ENCODE results near the gene LIM2. TPM values are rescaled to one million over a fixed set of nuclear protein-coding genes. Genes with fewer than 3 reads are reported as not detected.
A peak's percentile ranks its signal among the peaks of the same experiment; 100 is the strongest.

LIM2 gene
- total and polyA plus RNA-seq, 9 of the 15 experiments (the other 6 are each of a cell fraction or from before 2014, with no cell fraction given), result 0.07 to 0.45 (median 0.18) TPM; not detected in 4

DNA sequence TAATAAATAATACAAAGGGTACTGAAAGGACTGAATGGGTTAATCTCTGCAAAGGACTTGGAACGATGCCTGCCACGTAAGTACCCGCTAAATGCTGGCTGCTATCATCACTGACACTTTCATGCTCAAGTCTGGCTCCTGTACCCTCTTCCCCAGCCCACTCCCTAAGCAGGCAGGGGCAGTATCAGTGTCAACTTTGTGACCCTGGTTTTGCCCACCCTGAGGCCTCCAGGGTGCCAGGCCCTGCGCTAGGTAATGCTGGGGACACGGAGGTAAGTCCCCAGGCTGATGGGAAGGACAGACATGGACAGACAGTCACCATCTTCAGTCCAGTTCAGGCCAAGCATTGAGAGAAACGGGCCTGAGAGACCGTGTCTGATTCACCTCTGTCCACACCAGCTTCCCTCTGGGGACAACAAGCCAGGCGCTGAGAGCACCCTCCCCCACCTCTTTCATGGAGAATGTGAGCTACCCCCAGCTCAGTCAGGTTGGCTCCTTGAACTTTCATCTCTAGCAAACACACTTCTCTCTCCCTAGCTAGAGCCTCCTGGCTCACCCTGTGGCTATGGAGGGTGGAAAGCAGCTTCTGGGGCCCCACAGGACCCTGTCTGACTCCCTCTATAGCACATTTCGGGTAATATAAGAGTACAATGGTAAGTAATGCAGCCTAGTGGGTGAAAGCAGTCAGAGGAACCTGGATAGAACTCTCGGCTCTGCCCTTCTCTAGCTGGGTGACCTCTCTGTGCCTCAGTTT is 22.4 kb downstream of the LIM2 start (continued):
- TF ChIP-seq ZNF217 (CRISPR knock-in tag; IDR thresholded peaks at IDR 0.05) (no peak), ZC3H4 (CRISPR knock-in tag; IDR thresholded peaks at IDR 0.05; ENCODE audit: borderline replicate concordance) (0 out of 2 replicates have a peak, but pooled peaks have one; percentile 17), ERF (CRISPR knock-in tag; IDR thresholded peaks at IDR 0.05) (no peak), TBP (optimal IDR thresholded peaks at IDR 0.05; ENCODE audit: low read depth, low read length) (peak; percentile 5), RBM14 (IDR thresholded peaks at IDR 0.05; ENCODE audit: borderline replicate concordance, insufficient read depth, low read depth, low read length) (no peak), FOXK2 (conservative IDR thresholded peaks at IDR 0.05 in 1 of 2, IDR thresholded peaks at IDR 0.05 in 1 of 2; ENCODE audit: low read depth in 2 of 2) (peak; percentile 29 to 68; a peak in 2 of 4 replicates), RBBP5 (IDR thresholded peaks at IDR 0.05; ENCODE audit: borderline replicate concordance, insufficient read depth, low read length, poor library complexity, severe bottlenecking) (peak; percentile 17), DDX20 (tag; IDR thresholded peaks at IDR 0.05; ENCODE audit: low read depth) (no peak), NR4A1 (CRISPR knock-in tag; IDR thresholded peaks at IDR 0.05) (no peak), NR4A1 (tag; IDR thresholded peaks at IDR 0.05) (0 out of 2 replicates have a peak, but pooled peaks have one; percentile 18), POLR2A (conservative IDR thresholded peaks at IDR 0.05) (peak; percentile 8; the same call in 1 of the 2 replicates), ZFX (CRISPR knock-in tag; IDR thresholded peaks at IDR 0.05) (0 out of 2 replicates have a peak, but pooled peaks have one; percentile 8), SAFB (IDR thresholded peaks at IDR 0.05; ENCODE audit: borderline replicate concordance, low read depth, low read length) (no peak), ZNF695 (CRISPR knock-in tag; IDR thresholded peaks at IDR 0.05) (no peak), NFE2 (IDR thresholded peaks at IDR 0.05; ENCODE audit: low read depth) (no peak)
- TF ChIP-seq, protein P1, sequence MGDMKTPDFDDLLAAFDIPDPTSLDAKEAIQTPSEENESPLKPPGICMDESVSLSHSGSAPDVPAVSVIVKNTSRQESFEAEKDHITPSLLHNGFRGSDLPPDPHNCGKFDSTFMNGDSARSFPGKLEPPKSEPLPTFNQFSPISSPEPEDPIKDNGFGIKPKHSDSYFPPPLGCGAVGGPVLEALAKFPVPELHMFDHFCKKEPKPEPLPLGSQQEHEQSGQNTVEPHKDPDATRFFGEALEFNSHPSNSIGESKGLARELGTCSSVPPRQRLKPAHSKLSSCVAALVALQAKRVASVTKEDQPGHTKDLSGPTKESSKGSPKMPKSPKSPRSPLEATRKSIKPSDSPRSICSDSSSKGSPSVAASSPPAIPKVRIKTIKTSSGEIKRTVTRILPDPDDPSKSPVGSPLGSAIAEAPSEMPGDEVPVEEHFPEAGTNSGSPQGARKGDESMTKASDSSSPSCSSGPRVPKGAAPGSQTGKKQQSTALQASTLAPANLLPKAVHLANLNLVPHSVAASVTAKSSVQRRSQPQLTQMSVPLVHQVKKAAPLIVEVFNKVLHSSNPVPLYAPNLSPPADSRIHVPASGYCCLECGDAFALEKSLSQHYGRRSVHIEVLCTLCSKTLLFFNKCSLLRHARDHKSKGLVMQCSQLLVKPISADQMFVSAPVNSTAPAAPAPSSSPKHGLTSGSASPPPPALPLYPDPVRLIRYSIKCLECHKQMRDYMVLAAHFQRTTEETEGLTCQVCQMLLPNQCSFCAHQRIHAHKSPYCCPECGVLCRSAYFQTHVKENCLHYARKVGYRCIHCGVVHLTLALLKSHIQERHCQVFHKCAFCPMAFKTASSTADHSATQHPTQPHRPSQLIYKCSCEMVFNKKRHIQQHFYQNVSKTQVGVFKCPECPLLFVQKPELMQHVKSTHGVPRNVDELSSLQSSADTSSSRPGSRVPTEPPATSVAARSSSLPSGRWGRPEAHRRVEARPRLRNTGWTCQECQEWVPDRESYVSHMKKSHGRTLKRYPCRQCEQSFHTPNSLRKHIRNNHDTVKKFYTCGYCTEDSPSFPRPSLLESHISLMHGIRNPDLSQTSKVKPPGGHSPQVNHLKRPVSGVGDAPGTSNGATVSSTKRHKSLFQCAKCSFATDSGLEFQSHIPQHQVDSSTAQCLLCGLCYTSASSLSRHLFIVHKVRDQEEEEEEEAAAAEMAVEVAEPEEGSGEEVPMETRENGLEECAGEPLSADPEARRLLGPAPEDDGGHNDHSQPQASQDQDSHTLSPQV (IDR thresholded peaks at IDR 0.05), result 0 out of 2 replicates have a peak, but pooled peaks have one; percentile 57
- TF ChIP-seq, protein P2, sequence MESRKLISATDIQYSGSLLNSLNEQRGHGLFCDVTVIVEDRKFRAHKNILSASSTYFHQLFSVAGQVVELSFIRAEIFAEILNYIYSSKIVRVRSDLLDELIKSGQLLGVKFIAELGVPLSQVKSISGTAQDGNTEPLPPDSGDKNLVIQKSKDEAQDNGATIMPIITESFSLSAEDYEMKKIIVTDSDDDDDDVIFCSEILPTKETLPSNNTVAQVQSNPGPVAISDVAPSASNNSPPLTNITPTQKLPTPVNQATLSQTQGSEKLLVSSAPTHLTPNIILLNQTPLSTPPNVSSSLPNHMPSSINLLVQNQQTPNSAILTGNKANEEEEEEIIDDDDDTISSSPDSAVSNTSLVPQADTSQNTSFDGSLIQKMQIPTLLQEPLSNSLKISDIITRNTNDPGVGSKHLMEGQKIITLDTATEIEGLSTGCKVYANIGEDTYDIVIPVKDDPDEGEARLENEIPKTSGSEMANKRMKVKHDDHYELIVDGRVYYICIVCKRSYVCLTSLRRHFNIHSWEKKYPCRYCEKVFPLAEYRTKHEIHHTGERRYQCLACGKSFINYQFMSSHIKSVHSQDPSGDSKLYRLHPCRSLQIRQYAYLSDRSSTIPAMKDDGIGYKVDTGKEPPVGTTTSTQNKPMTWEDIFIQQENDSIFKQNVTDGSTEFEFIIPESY (CRISPR knock-in tag; IDR thresholded peaks at IDR 0.05), result no peak
- TF ChIP-seq, protein P3, sequence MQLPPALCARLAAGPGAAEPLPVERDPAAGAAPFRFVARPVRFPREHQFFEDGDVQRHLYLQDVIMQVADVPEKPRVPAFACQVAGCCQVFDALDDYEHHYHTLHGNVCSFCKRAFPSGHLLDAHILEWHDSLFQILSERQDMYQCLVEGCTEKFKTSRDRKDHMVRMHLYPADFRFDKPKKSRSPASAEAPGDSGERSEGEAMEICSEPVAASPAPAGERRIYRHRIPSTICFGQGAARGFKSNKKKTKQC (CRISPR knock-in tag; IDR thresholded peaks at IDR 0.05), result no peak
- TF ChIP-seq, protein P4, sequence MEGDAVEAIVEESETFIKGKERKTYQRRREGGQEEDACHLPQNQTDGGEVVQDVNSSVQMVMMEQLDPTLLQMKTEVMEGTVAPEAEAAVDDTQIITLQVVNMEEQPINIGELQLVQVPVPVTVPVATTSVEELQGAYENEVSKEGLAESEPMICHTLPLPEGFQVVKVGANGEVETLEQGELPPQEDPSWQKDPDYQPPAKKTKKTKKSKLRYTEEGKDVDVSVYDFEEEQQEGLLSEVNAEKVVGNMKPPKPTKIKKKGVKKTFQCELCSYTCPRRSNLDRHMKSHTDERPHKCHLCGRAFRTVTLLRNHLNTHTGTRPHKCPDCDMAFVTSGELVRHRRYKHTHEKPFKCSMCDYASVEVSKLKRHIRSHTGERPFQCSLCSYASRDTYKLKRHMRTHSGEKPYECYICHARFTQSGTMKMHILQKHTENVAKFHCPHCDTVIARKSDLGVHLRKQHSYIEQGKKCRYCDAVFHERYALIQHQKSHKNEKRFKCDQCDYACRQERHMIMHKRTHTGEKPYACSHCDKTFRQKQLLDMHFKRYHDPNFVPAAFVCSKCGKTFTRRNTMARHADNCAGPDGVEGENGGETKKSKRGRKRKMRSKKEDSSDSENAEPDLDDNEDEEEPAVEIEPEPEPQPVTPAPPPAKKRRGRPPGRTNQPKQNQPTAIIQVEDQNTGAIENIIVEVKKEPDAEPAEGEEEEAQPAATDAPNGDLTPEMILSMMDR (IDR thresholded peaks at IDR 0.05 in 2 of 3, conservative IDR thresholded peaks at IDR 0.05 in 1 of 3; ENCODE audit: insufficient read depth in 2 of 3, low read depth in 1 of 3, low read length in 3 of 3), result peak in 2 of 3 experiments; percentile 22 to 26; a peak in 3 of 6 replicates
